A673 (cell line): ENCODE results near the gene RHEB. TPM values are rescaled to one million over a fixed set of nuclear protein-coding genes. Genes with fewer than 3 reads are reported as not detected.

ENCODE experiments used
- BruUV-seq: library from RNA; stranded (reverse); fragments of 400-500 nt; replicated peaks from 2 replicates; lab custom pipeline; 2021; lab: Mats Ljungman, UMichigan
- CTCF ChIA-PET: fragments of 300-600 bp; sonication (Branson Sonifier 250); formaldehyde crosslinking; loops from one replicate; lab custom pipeline; 2022; ENCODE audit warnings: antibody characterized with exemption; lab: Charles Lee
- POLR2A ChIA-PET: fragments of 300-600 bp; sonication (Branson Sonifier 250); formaldehyde crosslinking; loops from one replicate; lab custom pipeline; 2022; ENCODE audit warnings: antibody characterized with exemption; ENCODE audit not compliant: low non-redundant PET; lab: Charles Lee
- DNase-seq: peaks from one replicate; pipeline ENCODE4 v3.0.0-alpha.2; 2015; ENCODE audit warnings: low spot score
- H3K27ac ChIP-seq: fragments of 200-600 bp; sonication (generic); 2 replicates; pipeline ENCODE4 v1.5.1; 2016; ENCODE audit warnings: mixed run types, low read depth, mild to moderate bottlenecking, mixed read lengths, antibody characterized with exemption, low read length; ENCODE audit not compliant: poor library complexity, severe bottlenecking
- H3K27me3 ChIP-seq: fragments of 200-600 bp; sonication (generic); replicated peaks from 2 replicates; pipeline ENCODE4 v1.6.1; 2017; ENCODE audit warnings: mixed run types, low read depth, mild to moderate bottlenecking, mixed read lengths, antibody characterized with exemption, low read length; ENCODE audit not compliant: insufficient read depth, poor library complexity
- H3K36me3 ChIP-seq: fragments of 200-600 bp; sonication (generic); 2 replicates; pipeline ENCODE4 v1.6.1; 2016; ENCODE audit warnings: mixed run types, mild to moderate bottlenecking, mixed read lengths, antibody characterized with exemption, low read length; ENCODE audit not compliant: insufficient read depth, poor library complexity, severe bottlenecking
- H3K4me1 ChIP-seq: fragments of 200-600 bp; sonication (generic); 2 replicates; pipeline ENCODE4 v1.6.1; 2017; ENCODE audit warnings: mixed run types, mild to moderate bottlenecking, mixed read lengths, antibody characterized with exemption, low read length; ENCODE audit not compliant: insufficient read depth, poor library complexity, severe bottlenecking
- H3K4me3 ChIP-seq: fragments of 200-600 bp; sonication (generic); 2 replicates; pipeline ENCODE4 v1.5.1; 2016; ENCODE audit warnings: low read depth, mixed run types, mild to moderate bottlenecking, mixed read lengths, low read length; ENCODE audit not compliant: poor library complexity, severe bottlenecking
- H3K9me3 ChIP-seq: fragments of 200-600 bp; sonication (generic); 2 replicates; pipeline ENCODE4 v1.6.1; 2016; ENCODE audit warnings: mixed run types, low read depth, mild to moderate bottlenecking, mixed read lengths, antibody characterized with exemption, low read length; ENCODE audit not compliant: poor library complexity, severe bottlenecking
- CTCF ChIP-seq: fragments of 300-800, 200-600 bp; sonication (generic); conservative IDR thresholded peaks from 2 replicates; pipeline ENCODE4 v1.5.1; 2017; ENCODE audit warnings: low read depth, mild to moderate bottlenecking, antibody characterized with exemption, low read length, moderate library complexity, mixed read lengths
- EZH2 ChIP-seq: fragments of 200-600 bp; sonication (generic); IDR thresholded peaks from 2 replicates; pipeline ENCODE4 v1.6.1; 2017; ENCODE audit warnings: borderline replicate concordance, low read depth, mild to moderate bottlenecking, mixed read lengths, antibody characterized with exemption, low read length; ENCODE audit not compliant: poor library complexity, severe bottlenecking
- intact Hi-C: fragments of 100-400 bp; cut with micrococcal nuclease; formaldehyde crosslinking; loops from one replicate; pipeline ENCODE4 v1.10.0; 2022; ENCODE audit not compliant: unreplicated experiment
- total RNA-seq: library from RNA; stranded (reverse); gene quantifications from 2 replicates; pipeline ENCODE4 v1.2.3, GENCODE V29; 2021

The RHEB gene
- total RNA-seq, 1 experiment from 2014 or later = 136 TPM

GRCh38 chr7:151501676-151502075 lies 18.0 kb downstream of the RHEB start:
- Histone ChIP-seq H3K9me3 (no peaks in the 10 kb centered on the region), H3K27ac (no peak overlapping the region), H3K4me3 (no peak overlapping the region), H3K27me3 (no peaks in the 10 kb centered on the region), H3K4me1 (peaks cover 7% of the 10 kb centered on the region), H3K36me3 (no peaks in the 10 kb centered on the region)
- no TSS peak for BruUV-seq
- ChIA-PET POLR2A (interaction anchor here (0.7 kb wide), 1 partner anchor 369 kb away, joined by 12 read pairs; no protein-coding TSS in a partner anchor), CTCF (no interaction called here)
- TF ChIP-seq EZH2 (no peak), CTCF (no peak)
- no peak for DNase-seq
- intact Hi-C loops = no loop called here

- H3K27me3 ChIP-seq = no peaks in the 10 kb centered on the region
- intact Hi-C loops = no loop called here
- no peak for DNase-seq
- TF ChIP-seq EZH2 = no peak
- TF ChIP-seq CTCF = no peak
- H3K27ac ChIP-seq = no peak overlapping the region
- H3K36me3 ChIP-seq = no peaks in the 10 kb centered on the region
- BruUV-seq = no TSS peak
- H3K4me1 ChIP-seq = peaks cover 20% of the 10 kb centered on the region
- ChIA-PET POLR2A (no interaction called here), CTCF (no interaction called here)
- no peaks in the 10 kb centered on the region for H3K9me3 ChIP-seq
- H3K4me3 ChIP-seq = no peak overlapping the region
These were observed 21.2 kb downstream of the RHEB start for GRCh38 chr7:151498495-151498894.

- ChIA-PET POLR2A (no interaction called here), CTCF (no interaction called here)
- H3K27ac ChIP-seq = no peak overlapping the region
- intact Hi-C loops = no loop called here
- no TSS peak for BruUV-seq
- no peaks in the 10 kb centered on the region for H3K9me3 ChIP-seq
- H3K4me3 ChIP-seq = no peak overlapping the region
- no peak for TF ChIP-seq EZH2
- TF ChIP-seq CTCF = no peak
- no peak for DNase-seq
- no peaks in the 10 kb centered on the region for H3K36me3 ChIP-seq
- H3K27me3 ChIP-seq = no peaks in the 10 kb centered on the region
- H3K4me1 ChIP-seq = peaks cover 20% of the 10 kb centered on the region
These were observed 22.3 kb downstream of the RHEB start for GRCh38 chr7:151497306-151497871.
